GM12878 (cell line): ENCODE data around the gene ETS1. TPM values are rescaled to one million over a fixed set of nuclear protein-coding genes. Genes with fewer than 3 reads are reported as not detected.

ENCODE experiments used
- ATAC-seq: fragments of 200-7000 bp; cut with Tn5 transposase; 3 replicates; pipeline ENCODE4 v1.9.1; 2020; ENCODE audit warnings: mild to moderate bottlenecking, moderate library complexity
- BruUV-seq: library from RNA; stranded (reverse); fragments of 400-500 nt; replicated peaks from 2 replicates; lab custom pipeline; 2021; lab: Mats Ljungman, UMichigan
- CTCF ChIA-PET: fragments of 300-600 bp; sonication (Branson Sonifier 250); formaldehyde crosslinking; extraction: SDS; loops from one replicate; lab custom pipeline; 2021; ENCODE audit warnings: inconsistent platforms; lab: Yijun Ruan, JAX
- POLR2A ChIA-PET: fragments of 350-600 bp; formaldehyde crosslinking; extraction: SDS; loops from one replicate; lab custom pipeline; 2021; ENCODE audit warnings: inconsistent platforms; lab: Charles Lee
- RAD21 ChIA-PET: fragments of 300-600 bp; sonication (Branson Sonifier 250); formaldehyde crosslinking; loops from one replicate; lab custom pipeline; 2023; ENCODE audit warnings: antibody characterized with exemption; ENCODE audit not compliant: unreplicated experiment; lab: Charles Lee
- SMC1A ChIA-PET: fragments of 300-600 bp; sonication (Branson Sonifier 250); formaldehyde crosslinking; loops from one replicate; lab custom pipeline; 2023; ENCODE audit not compliant: unreplicated experiment, uncharacterized antibody; lab: Charles Lee
- DNase-seq: peaks from one replicate; pipeline ENCODE4 v3.0.0-alpha.2; 2011; ENCODE audit warnings: low read depth, low spot score
- FAIRE-seq: peaks from 3 replicates; lab custom pipeline; 2011; peaks lifted over from hg19 to GRCh38; lab: Jason Lieb, UNC
- H2AFZ ChIP-seq: 2 replicates; pipeline ENCODE4 v1.6.0; 2011; ENCODE audit warnings: low read depth, low read length, control low read depth; ENCODE audit not compliant: control insufficient read depth
- H3K27ac ChIP-seq: 2 replicates; pipeline ENCODE4 v1.5.1; 2011; ENCODE audit warnings: control low read depth; ENCODE audit not compliant: control insufficient read depth, insufficient read depth
- H3K27me3 ChIP-seq, 2 experiments: replicated peaks in 1 of 2; 2 replicates each; pipeline versions ENCODE4 v1.6.0 to v1.6.1; 2011; ENCODE audit warnings: low read length in 1 of 2; ENCODE audit not compliant: control insufficient read depth in 2 of 2, insufficient read depth in 2 of 2
- H3K36me3 ChIP-seq, 2 experiments: 2 replicates each; pipeline ENCODE4 v1.5.1; 2011; ENCODE audit warnings: low read length in 1 of 2; ENCODE audit not compliant: control insufficient read depth in 2 of 2, insufficient read depth in 2 of 2
- H3K4me1 ChIP-seq: 2 replicates; pipeline ENCODE4 v1.6.1; 2011; ENCODE audit warnings: mild to moderate bottlenecking, low read length, moderate library complexity, mixed read lengths; ENCODE audit not compliant: control insufficient read depth, insufficient read depth
- H3K4me2 ChIP-seq: 2 replicates; pipeline ENCODE4 v1.6.0; 2011; ENCODE audit warnings: control low read depth; ENCODE audit not compliant: control insufficient read depth, insufficient read depth
- H3K4me3 ChIP-seq: fragments of 200-600 bp; sonication (generic); 2 replicates; pipeline ENCODE4 v1.5.1; 2016
- H3K79me2 ChIP-seq: 2 replicates; pipeline ENCODE4 v1.6.0; 2011; ENCODE audit warnings: low read length; ENCODE audit not compliant: control insufficient read depth, insufficient read depth
- H3K9ac ChIP-seq: 2 replicates; pipeline ENCODE4 v1.8.0; 2011; ENCODE audit warnings: low read length, control low read depth, mixed read lengths; ENCODE audit not compliant: control insufficient read depth, insufficient read depth
- H3K9me3 ChIP-seq: replicated peaks from 3 replicates; pipeline ENCODE4 v1.5.1; 2011; ENCODE audit warnings: mild to moderate bottlenecking, low read length; ENCODE audit not compliant: control insufficient read depth, insufficient read depth
- H4K20me1 ChIP-seq: 2 replicates; pipeline ENCODE4 v1.6.0; 2011; ENCODE audit not compliant: control insufficient read depth, insufficient read depth
- EGR1 ChIP-seq, 2 experiments: IDR thresholded peaks; 1 replicate in 1 of 2; 2 replicates in 1 of 2; pipeline ENCODE4 v1.6.1; 2011 to 2012; ENCODE audit warnings: low read depth in 2 of 2, low read length in 2 of 2, borderline replicate concordance in 1 of 2, mild to moderate bottlenecking in 1 of 2, moderate library complexity in 1 of 2
- NKRF ChIP-seq: fragments of 450-650 bp; conservative IDR thresholded peaks from 2 replicates; pipeline ENCODE4 v1.6.1; 2017; ENCODE audit warnings: mild to moderate bottlenecking, moderate library complexity
- NR2F1 ChIP-seq: fragments of 450-650 bp; conservative IDR thresholded peaks from 2 replicates; pipeline ENCODE4 v1.6.1; 2017; ENCODE audit warnings: mild to moderate bottlenecking
- PKNOX1 ChIP-seq: fragments of 450-650 bp; IDR thresholded peaks from 2 replicates; pipeline ENCODE4 v1.6.1; 2016; ENCODE audit warnings: mild to moderate bottlenecking
- POLR2A ChIP-seq: IDR thresholded peaks from 2 replicates; pipeline ENCODE4 v1.6.1; 2011; ENCODE audit warnings: low read depth, mild to moderate bottlenecking, low read length
- POLR2AphosphoS2 ChIP-seq: IDR thresholded peaks from 2 replicates; pipeline ENCODE4 v1.6.1; 2011; ENCODE audit warnings: low read depth, mild to moderate bottlenecking, low read length, improper control_type of control experiment, moderate library complexity
- TCF3 ChIP-seq: IDR thresholded peaks from 2 replicates; pipeline ENCODE4 v1.6.1; 2012; ENCODE audit warnings: low read depth, mild to moderate bottlenecking, low read length, borderline replicate concordance; ENCODE audit not compliant: insufficient read depth
- WRNIP1 ChIP-seq: IDR thresholded peaks from 2 replicates; pipeline ENCODE4 v1.6.1; 2011; ENCODE audit warnings: low read depth, low read length, improper control_type of control experiment, borderline replicate concordance
- WGBS: methylation state at CpG from one replicate; pipeline ENCODE4 v1.1.6; 2016; ENCODE audit warnings: low lambda C conversion rate; ENCODE audit not compliant: insufficient replicate concordance, insufficient coverage; ENCODE audit errors: missing lambda C conversion rate; 5-methylcytosine and 5-hydroxymethylcytosine counted together
- in situ Hi-C: fragments of 300-500 bp; cut with MboI; formaldehyde crosslinking; loops from 9 replicates; pipeline ENCODE4 v1.14.3; 2018; ENCODE audit warnings: mixed read lengths
- intact Hi-C: fragments of 100-400 bp; cut with micrococcal nuclease; formaldehyde crosslinking; loops from one replicate; pipeline ENCODE4 v1.14.2; 2022; ENCODE audit not compliant: unreplicated experiment
- polyA plus RNA-seq, 11 experiments: library from polyadenylated mRNA; depleted of rRNA in 4 of 11; unstranded in 6 of 11; stranded (reverse) in 5 of 11; fragments of >200 nt; fragmentation: Nextera tagmentation in 4 of 11; fragmentation: Illumina TruSeq in 1 of 11; extraction: Ambion mirVana in 4 of 11; extraction: Trizol in 1 of 11; gene quantifications; 1 replicate in 1 of 11; 2 replicates in 10 of 11; pipeline versions ENCODE4 v1.2.1 to v1.2.3, GENCODE V29; 2011 to 2016; ENCODE audit warnings: inconsistent platforms in 2 of 11, missing spikeins in 2 of 11, low read depth in 1 of 11
- total RNA-seq, 4 experiments: library from RNA; depleted of rRNA in 3 of 4; stranded (reverse); fragments of >200 nt in 3 of 4; fragmentation: Illumina TruSeq in 1 of 4; extraction: Trizol in 1 of 4; gene quantifications; 2 replicates each; pipeline versions ENCODE4 v1.2.1 to v1.2.3, GENCODE V29; 2013 to 2021
- TF ChIP-seq, protein P1 (sequence below): fragments of 450-650 bp; IDR thresholded peaks from 2 replicates; pipeline ENCODE4 v1.6.1; 2017; ENCODE audit warnings: antibody characterized with exemption, mild to moderate bottlenecking, moderate library complexity

The ETS1 gene
- total and polyA plus RNA-seq, 10 of the 15 experiments (the other 5 are each of a cell fraction or from before 2014, with no cell fraction given), result 12.5 to 112 (median 55.5) TPM

- ChIA-PET SMC1A (interaction anchor here (0.8 to 10.6 kb wide), 15 partner anchors 9 to 177 kb away, joined by 3 to 154 read pairs (median 8); no protein-coding TSS in a partner anchor), CTCF (interaction anchor here (0.9 to 2.5 kb wide), 6 partner anchors 9 to 178 kb away, joined by 3 to 6 read pairs (median 4); no protein-coding TSS in a partner anchor), POLR2A (interaction anchor here (1.3 to 3.3 kb wide), 4 partner anchors 16 to 86 kb away, joined by 4 to 11 read pairs (median 7); no protein-coding TSS in a partner anchor), RAD21 (interaction anchor here (1.1 to 11.1 kb wide), 4 partner anchors 15 to 86 kb away, joined by 5 to 144 read pairs (median 34); no protein-coding TSS in a partner anchor)
- Histone ChIP-seq H3K4me1 (peaks cover 49% of the 10 kb centered on the region), H3K36me3 (peaks cover 27 to 46% of the 10 kb centered on the region in 2 experiments), H2AFZ (no peak overlapping the region)
- WGBS, result 83% methylated on average over 9 of the region's 9 CpGs
- ATAC-seq, result no peak
- no peak for TF ChIP-seq PKNOX1
- TF ChIP-seq NKRF, result no peak
- TF ChIP-seq, protein P1, sequence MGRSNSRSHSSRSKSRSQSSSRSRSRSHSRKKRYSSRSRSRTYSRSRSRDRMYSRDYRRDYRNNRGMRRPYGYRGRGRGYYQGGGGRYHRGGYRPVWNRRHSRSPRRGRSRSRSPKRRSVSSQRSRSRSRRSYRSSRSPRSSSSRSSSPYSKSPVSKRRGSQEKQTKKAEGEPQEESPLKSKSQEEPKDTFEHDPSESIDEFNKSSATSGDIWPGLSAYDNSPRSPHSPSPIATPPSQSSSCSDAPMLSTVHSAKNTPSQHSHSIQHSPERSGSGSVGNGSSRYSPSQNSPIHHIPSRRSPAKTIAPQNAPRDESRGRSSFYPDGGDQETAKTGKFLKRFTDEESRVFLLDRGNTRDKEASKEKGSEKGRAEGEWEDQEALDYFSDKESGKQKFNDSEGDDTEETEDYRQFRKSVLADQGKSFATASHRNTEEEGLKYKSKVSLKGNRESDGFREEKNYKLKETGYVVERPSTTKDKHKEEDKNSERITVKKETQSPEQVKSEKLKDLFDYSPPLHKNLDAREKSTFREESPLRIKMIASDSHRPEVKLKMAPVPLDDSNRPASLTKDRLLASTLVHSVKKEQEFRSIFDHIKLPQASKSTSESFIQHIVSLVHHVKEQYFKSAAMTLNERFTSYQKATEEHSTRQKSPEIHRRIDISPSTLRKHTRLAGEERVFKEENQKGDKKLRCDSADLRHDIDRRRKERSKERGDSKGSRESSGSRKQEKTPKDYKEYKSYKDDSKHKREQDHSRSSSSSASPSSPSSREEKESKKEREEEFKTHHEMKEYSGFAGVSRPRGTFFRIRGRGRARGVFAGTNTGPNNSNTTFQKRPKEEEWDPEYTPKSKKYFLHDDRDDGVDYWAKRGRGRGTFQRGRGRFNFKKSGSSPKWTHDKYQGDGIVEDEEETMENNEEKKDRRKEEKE, result no peak
- no peak for TF ChIP-seq TCF3
- no peak; the same call in 1 of the 2 replicates for TF ChIP-seq POLR2A
- 0 out of 3 replicates have a peak, but pooled peaks of 1 of the 2 experiments have one; percentile 17 for TF ChIP-seq EGR1 (IDR thresholded peaks at IDR 0.05; ENCODE audit: borderline replicate concordance in 1 of 2, low read depth in 2 of 2, low read length in 2 of 2)
- TF ChIP-seq POLR2AphosphoS2, result no peak
- TF ChIP-seq WRNIP1, result no peak
- TF ChIP-seq NR2F1, result no peak
- TF ChIP-seq, all 136 proteins: peak for 1
- no peaks in the 10 kb centered on the region for H3K9me3 ChIP-seq
- peak overlapping the region; percentile 35; the same call in 1 of the 2 replicates for H3K9ac ChIP-seq
- no peak for DNase-seq
- in situ Hi-C loops, result loop anchor here (25.0 kb wide), 1 partner anchor 180 kb away; no protein-coding TSS in a partner anchor
- no peak overlapping the region for H3K4me3 ChIP-seq
- no peak for FAIRE-seq
- H3K79me2 ChIP-seq, result peaks cover 52% of the 10 kb centered on the region
- BruUV-seq, result no TSS peak
- peak overlapping the region; percentile 7; the same call in 1 of the 2 replicates for H3K4me2 ChIP-seq
- H3K27me3 ChIP-seq, result no peaks in the 10 kb centered on the region
- H3K27ac ChIP-seq, result peak overlapping the region; percentile 91
- no peaks in the 10 kb centered on the region for H4K20me1 ChIP-seq
- intact Hi-C loops, result loop anchor here (2.0 kb wide), 1 partner anchor 85 kb away; no protein-coding TSS in a partner anchor
Measured at GRCh38 chr11:128467610-128468041, 119.7 kb downstream of the ETS1 start.
